ENCODE results near the gene PTCD2. TPM values are rescaled to one million over a fixed set of nuclear protein-coding genes. Genes with fewer than 3 reads are reported as not detected.

Gene PTCD2
- total and polyA plus RNA-seq, 9 of the 15 experiments (the other 6 are each of a cell fraction or from before 2014, with no cell fraction given), result 11.9 to 28.5 (median 18.6) TPM

- TF ChIP-seq ZBTB7A (IDR thresholded peaks at IDR 0.05; ENCODE audit: borderline replicate concordance, control insufficient read depth, low read depth, low read length) (no peak), PHB2 (IDR thresholded peaks at IDR 0.05; ENCODE audit: low read depth) (no peak), NEUROD1 (IDR thresholded peaks at IDR 0.05; ENCODE audit: borderline replicate concordance, low read depth, low read length, partially characterized antibody) (no peak), ZNF695 (CRISPR knock-in tag; IDR thresholded peaks at IDR 0.05) (no peak), SP2 (IDR thresholded peaks at IDR 0.05; ENCODE audit: extremely low read depth, low read depth, low read length, poor library complexity, severe bottlenecking) (no peak), ZZZ3 (IDR thresholded peaks at IDR 0.05) (no peak), TRIM24 (IDR thresholded peaks at IDR 0.05) (no peak), ZNF140 (CRISPR knock-in tag; IDR thresholded peaks at IDR 0.05) (no peak), TAF1 (IDR thresholded peaks at IDR 0.05; ENCODE audit: control insufficient read depth, extremely low read depth, insufficient read depth, low read length, severe bottlenecking) (no peak), SMAD3 (CRISPR knock-in tag; conservative IDR thresholded peaks at IDR 0.05) (peak; percentile 81), ZNF175 (CRISPR knock-in tag; IDR thresholded peaks at IDR 0.05; ENCODE audit: low read depth) (peak; percentile 38), ZNF253 (CRISPR knock-in tag; conservative IDR thresholded peaks at IDR 0.05) (no peak), ZNF77 (CRISPR knock-in tag; IDR thresholded peaks at IDR 0.05) (no peak)
- TF ChIP-seq, protein P1, sequence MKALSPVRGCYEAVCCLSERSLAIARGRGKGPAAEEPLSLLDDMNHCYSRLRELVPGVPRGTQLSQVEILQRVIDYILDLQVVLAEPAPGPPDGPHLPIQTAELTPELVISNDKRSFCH (CRISPR knock-in tag; IDR thresholded peaks at IDR 0.05), result no peak
- TF ChIP-seq, protein P1 (tag; IDR thresholded peaks at IDR 0.05), result no peak
- TF ChIP-seq, protein P2, sequence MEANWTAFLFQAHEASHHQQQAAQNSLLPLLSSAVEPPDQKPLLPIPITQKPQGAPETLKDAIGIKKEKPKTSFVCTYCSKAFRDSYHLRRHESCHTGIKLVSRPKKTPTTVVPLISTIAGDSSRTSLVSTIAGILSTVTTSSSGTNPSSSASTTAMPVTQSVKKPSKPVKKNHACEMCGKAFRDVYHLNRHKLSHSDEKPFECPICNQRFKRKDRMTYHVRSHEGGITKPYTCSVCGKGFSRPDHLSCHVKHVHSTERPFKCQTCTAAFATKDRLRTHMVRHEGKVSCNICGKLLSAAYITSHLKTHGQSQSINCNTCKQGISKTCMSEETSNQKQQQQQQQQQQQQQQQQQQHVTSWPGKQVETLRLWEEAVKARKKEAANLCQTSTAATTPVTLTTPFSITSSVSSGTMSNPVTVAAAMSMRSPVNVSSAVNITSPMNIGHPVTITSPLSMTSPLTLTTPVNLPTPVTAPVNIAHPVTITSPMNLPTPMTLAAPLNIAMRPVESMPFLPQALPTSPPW (CRISPR knock-in tag; IDR thresholded peaks at IDR 0.05), result no peak
- TF ChIP-seq, protein P3, sequence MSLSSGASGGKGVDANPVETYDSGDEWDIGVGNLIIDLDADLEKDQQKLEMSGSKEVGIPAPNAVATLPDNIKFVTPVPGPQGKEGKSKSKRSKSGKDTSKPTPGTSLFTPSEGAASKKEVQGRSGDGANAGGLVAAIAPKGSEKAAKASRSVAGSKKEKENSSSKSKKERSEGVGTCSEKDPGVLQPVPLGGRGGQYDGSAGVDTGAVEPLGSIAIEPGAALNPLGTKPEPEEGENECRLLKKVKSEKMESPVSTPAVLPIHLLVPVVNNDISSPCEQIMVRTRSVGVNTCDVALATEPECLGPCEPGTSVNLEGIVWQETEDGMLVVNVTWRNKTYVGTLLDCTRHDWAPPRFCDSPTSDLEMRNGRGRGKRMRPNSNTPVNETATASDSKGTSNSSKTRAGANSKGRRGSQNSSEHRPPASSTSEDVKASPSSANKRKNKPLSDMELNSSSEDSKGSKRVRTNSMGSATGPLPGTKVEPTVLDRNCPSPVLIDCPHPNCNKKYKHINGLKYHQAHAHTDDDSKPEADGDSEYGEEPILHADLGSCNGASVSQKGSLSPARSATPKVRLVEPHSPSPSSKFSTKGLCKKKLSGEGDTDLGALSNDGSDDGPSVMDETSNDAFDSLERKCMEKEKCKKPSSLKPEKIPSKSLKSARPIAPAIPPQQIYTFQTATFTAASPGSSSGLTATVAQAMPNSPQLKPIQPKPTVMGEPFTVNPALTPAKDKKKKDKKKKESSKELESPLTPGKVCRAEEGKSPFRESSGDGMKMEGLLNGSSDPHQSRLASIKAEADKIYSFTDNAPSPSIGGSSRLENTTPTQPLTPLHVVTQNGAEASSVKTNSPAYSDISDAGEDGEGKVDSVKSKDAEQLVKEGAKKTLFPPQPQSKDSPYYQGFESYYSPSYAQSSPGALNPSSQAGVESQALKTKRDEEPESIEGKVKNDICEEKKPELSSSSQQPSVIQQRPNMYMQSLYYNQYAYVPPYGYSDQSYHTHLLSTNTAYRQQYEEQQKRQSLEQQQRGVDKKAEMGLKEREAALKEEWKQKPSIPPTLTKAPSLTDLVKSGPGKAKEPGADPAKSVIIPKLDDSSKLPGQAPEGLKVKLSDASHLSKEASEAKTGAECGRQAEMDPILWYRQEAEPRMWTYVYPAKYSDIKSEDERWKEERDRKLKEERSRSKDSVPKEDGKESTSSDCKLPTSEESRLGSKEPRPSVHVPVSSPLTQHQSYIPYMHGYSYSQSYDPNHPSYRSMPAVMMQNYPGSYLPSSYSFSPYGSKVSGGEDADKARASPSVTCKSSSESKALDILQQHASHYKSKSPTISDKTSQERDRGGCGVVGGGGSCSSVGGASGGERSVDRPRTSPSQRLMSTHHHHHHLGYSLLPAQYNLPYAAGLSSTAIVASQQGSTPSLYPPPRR (CRISPR knock-in tag; IDR thresholded peaks at IDR 0.05; ENCODE audit: borderline replicate concordance), result no peak
These were observed 36.8 kb upstream of the PTCD2 start (continued) for GRCh38 chr5:72283358-72283757.
